ENCODE results near the gene PCNX2.

Gene PCNX2

GRCh38 chr1:233261695-233262094, 33.8 kb downstream of the PCNX2 start:
- H3K36me3 ChIP-seq, result peaks cover 25% of the 10 kb centered on the region
- no peak overlapping the region for H3K9ac ChIP-seq
- H3K4me3 ChIP-seq, result no peak overlapping the region
- TF ChIP-seq Cebpa-rat (IDR thresholded peaks at IDR 0.05), result no peak
- no peak overlapping the region for H3K4me2 ChIP-seq
- H3K27me3 ChIP-seq, result no peaks in the 10 kb centered on the region
- H3K4me1 ChIP-seq, result no peaks in the 10 kb centered on the region
- no peaks in the 10 kb centered on the region for H4K20me1 ChIP-seq
- H3K9me3 ChIP-seq, result no peaks in the 10 kb centered on the region
- no peak overlapping the region for H3K27ac ChIP-seq

GRCh38 chr1:233261206-233261605, 34.3 kb downstream of the PCNX2 start:
- H3K36me3 ChIP-seq, result peaks cover 25% of the 10 kb centered on the region
- no peaks in the 10 kb centered on the region for H4K20me1 ChIP-seq
- H3K9me3 ChIP-seq, result no peaks in the 10 kb centered on the region
- no peaks in the 10 kb centered on the region for H3K4me1 ChIP-seq
- no peak overlapping the region for H3K27ac ChIP-seq
- H3K27me3 ChIP-seq, result no peaks in the 10 kb centered on the region
- no peak overlapping the region for H3K9ac ChIP-seq
- H3K4me2 ChIP-seq, result no peak overlapping the region
- no peak for TF ChIP-seq Cebpa-rat (IDR thresholded peaks at IDR 0.05)
- H3K4me3 ChIP-seq, result no peak overlapping the region

GRCh38 chr1:233257786-233258185, 37.7 kb downstream of the PCNX2 start:
- Histone ChIP-seq H3K36me3 (peaks cover 25% of the 10 kb centered on the region), H3K4me3 (no peak overlapping the region), H3K27me3 (no peaks in the 10 kb centered on the region), H3K4me1 (peaks cover 7% of the 10 kb centered on the region; the same call in 1 of the 2 replicates), H3K9me3 (no peaks in the 10 kb centered on the region), H4K20me1 (no peaks in the 10 kb centered on the region), H3K4me2 (no peak overlapping the region), H3K27ac (no peak overlapping the region), H3K9ac (no peak overlapping the region)
- TF ChIP-seq Cebpa-rat (IDR thresholded peaks at IDR 0.05), result no peak

- Histone ChIP-seq H4K20me1 (no peaks in the 10 kb centered on the region), H3K9me3 (no peaks in the 10 kb centered on the region), H3K4me1 (peaks cover 7% of the 10 kb centered on the region; the same call in 1 of the 2 replicates), H3K36me3 (peaks cover 21% of the 10 kb centered on the region), H3K4me2 (no peak overlapping the region), H3K27me3 (no peaks in the 10 kb centered on the region), H3K27ac (no peak overlapping the region), H3K4me3 (no peak overlapping the region), H3K9ac (no peak overlapping the region)
- no peak for TF ChIP-seq Cebpa-rat (IDR thresholded peaks at IDR 0.05)
Measured at GRCh38 chr1:233256789-233257188, 38.7 kb downstream of the PCNX2 start.

- Histone ChIP-seq H3K27ac (no peak overlapping the region), H3K4me3 (no peak overlapping the region), H3K4me2 (no peak overlapping the region), H3K27me3 (no peaks in the 10 kb centered on the region), H3K4me1 (peaks cover 7% of the 10 kb centered on the region; the same call in 1 of the 2 replicates), H4K20me1 (no peaks in the 10 kb centered on the region), H3K9ac (no peak overlapping the region), H3K36me3 (peaks cover 20% of the 10 kb centered on the region), H3K9me3 (no peaks in the 10 kb centered on the region)
- no peak for TF ChIP-seq Cebpa-rat (IDR thresholded peaks at IDR 0.05)
Measured at GRCh38 chr1:233256191-233256590, 39.3 kb downstream of the PCNX2 start.

GRCh38 chr1:233255145-233255544, 40.4 kb downstream of the PCNX2 start:
- Histone ChIP-seq H3K27ac (no peak overlapping the region), H3K9ac (no peak overlapping the region), H3K4me3 (no peak overlapping the region), H3K9me3 (no peaks in the 10 kb centered on the region), H4K20me1 (no peaks in the 10 kb centered on the region), H3K36me3 (peaks cover 22% of the 10 kb centered on the region), H3K4me1 (peaks cover 7% of the 10 kb centered on the region; the same call in 1 of the 2 replicates), H3K4me2 (no peak overlapping the region), H3K27me3 (no peaks in the 10 kb centered on the region)
- TF ChIP-seq Cebpa-rat (IDR thresholded peaks at IDR 0.05), result no peak

- Histone ChIP-seq H4K20me1 (no peaks in the 10 kb centered on the region), H3K9me3 (no peaks in the 10 kb centered on the region), H3K4me2 (0 out of 2 replicates have a peak overlapping the region, but pooled peaks have one; percentile 15), H3K27ac (no peak overlapping the region), H3K4me1 (peaks cover 8% of the 10 kb centered on the region), H3K27me3 (no peaks in the 10 kb centered on the region), H3K36me3 (peaks cover 16% of the 10 kb centered on the region), H3K9ac (no peak overlapping the region), H3K4me3 (no peak overlapping the region)
- no peak for TF ChIP-seq Cebpa-rat (IDR thresholded peaks at IDR 0.05)
Measured at GRCh38 chr1:233253832-233254331, 41.6 kb downstream of the PCNX2 start.

- peaks cover 10% of the 10 kb centered on the region for H3K36me3 ChIP-seq
Measured at GRCh38 chr1:233253231-233253831, 42.2 kb downstream of the PCNX2 start.

GRCh38 chr1:233252441-233252840, 43.1 kb downstream of the PCNX2 start:
- Histone ChIP-seq H3K9ac (no peak overlapping the region), H3K4me3 (no peak overlapping the region), H3K36me3 (0 out of 2 replicates have a peak, but pooled peaks cover 4% of the 10 kb centered on the region), H3K4me2 (no peak overlapping the region), H3K27ac (no peak overlapping the region), H3K4me1 (peaks cover 13% of the 10 kb centered on the region), H4K20me1 (no peaks in the 10 kb centered on the region), H3K9me3 (no peaks in the 10 kb centered on the region), H3K27me3 (no peaks in the 10 kb centered on the region)
- TF ChIP-seq Cebpa-rat (IDR thresholded peaks at IDR 0.05), result no peak

More at GRCh38 chr1:233253231-233253831, 42.2 kb downstream of the PCNX2 start:
- Histone ChIP-seq H3K4me3 (no peak overlapping the region), H3K9ac (no peak overlapping the region), H3K4me2 (0 out of 2 replicates have a peak overlapping the region, but pooled peaks have one; percentile 15), H3K9me3 (no peaks in the 10 kb centered on the region), H3K27ac (no peak overlapping the region), H3K27me3 (no peaks in the 10 kb centered on the region), H3K4me1 (peaks cover 13% of the 10 kb centered on the region), H4K20me1 (no peaks in the 10 kb centered on the region)
- TF ChIP-seq Cebpa-rat (IDR thresholded peaks at IDR 0.05), result no peak

- Histone ChIP-seq H3K27ac (no peak overlapping the region), H3K36me3 (0 out of 2 replicates have a peak, but pooled peaks cover 4% of the 10 kb centered on the region), H4K20me1 (no peaks in the 10 kb centered on the region), H3K9me3 (no peaks in the 10 kb centered on the region), H3K4me1 (peaks cover 13% of the 10 kb centered on the region), H3K4me3 (no peak overlapping the region), H3K27me3 (no peaks in the 10 kb centered on the region), H3K4me2 (no peak overlapping the region), H3K9ac (no peak overlapping the region)
- no peak for TF ChIP-seq Cebpa-rat (IDR thresholded peaks at IDR 0.05)
Measured at GRCh38 chr1:233251201-233251720, 44.3 kb downstream of the PCNX2 start.
